ENCODE data around the gene SLC30A3. TPM values are rescaled to one million over a fixed set of nuclear protein-coding genes. Genes with fewer than 3 reads are reported as not detected.

Gene SLC30A3
- total and polyA plus RNA-seq, 2 of the 13 experiments (the other 11 are each of a cell fraction or from before 2014, with no cell fraction given), result 0.38 to 0.79 TPM

DNA sequence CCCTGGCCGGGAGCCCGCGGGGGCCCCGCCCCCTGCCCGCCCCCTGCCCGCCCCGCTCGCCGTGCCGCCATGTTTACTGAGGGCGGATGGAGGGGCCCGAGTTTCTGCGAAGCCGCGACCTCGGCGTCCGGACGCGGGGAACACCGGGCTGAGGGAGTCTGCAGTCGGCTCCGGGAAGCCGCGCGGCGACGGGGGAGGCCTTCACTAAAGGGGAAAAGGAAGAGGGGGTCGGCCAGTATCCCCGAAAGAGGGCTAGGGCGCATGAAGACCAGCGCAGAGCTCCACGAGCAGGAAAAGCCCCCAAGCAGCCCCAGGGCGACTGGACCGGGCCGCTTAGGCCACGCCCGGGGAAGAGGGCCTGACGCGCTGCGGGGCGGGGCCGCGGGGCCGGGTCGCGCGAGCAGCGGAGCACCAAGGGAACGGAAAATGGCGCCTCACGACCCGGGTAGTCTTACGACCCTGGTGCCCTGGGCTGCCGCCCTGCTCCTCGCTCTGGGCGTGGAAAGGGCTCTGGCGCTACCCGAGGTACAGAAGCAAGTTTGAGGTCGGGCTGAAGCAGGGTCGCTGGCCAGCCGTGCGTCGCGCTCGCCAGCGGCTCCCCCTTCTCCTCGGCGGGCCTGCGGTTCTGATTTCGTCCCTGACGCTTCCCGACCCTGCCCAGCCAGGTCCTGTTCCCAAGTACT, 50.8 kb downstream of the SLC30A3 start, which contains the start of the genes ATRAID and SLC5A6 (continued):
- 0 out of 2 replicates have a peak, but pooled peaks have one; percentile 45 for TF ChIP-seq ZBTB7B (CRISPR knock-in tag; IDR thresholded peaks at IDR 0.05)
- peak; percentile 68 for TF ChIP-seq RXRB (CRISPR knock-in tag; IDR thresholded peaks at IDR 0.05; ENCODE audit: borderline replicate concordance)
- no peak for TF ChIP-seq ZNF484 (CRISPR knock-in tag; IDR thresholded peaks at IDR 0.05; ENCODE audit: borderline replicate concordance, low read depth)
- TF ChIP-seq ZFY (CRISPR knock-in tag; IDR thresholded peaks at IDR 0.05), result peak; percentile 98
- no peak for TF ChIP-seq ATF1 (CRISPR knock-in tag; IDR thresholded peaks at IDR 0.05)
- TF ChIP-seq GTF3A (CRISPR knock-in tag; conservative IDR thresholded peaks at IDR 0.05), result 0 out of 2 replicates have a peak, but pooled peaks have one; percentile 32
- no peak; the same call in 1 of the 2 replicates for TF ChIP-seq KDM6A (CRISPR knock-in tag; IDR thresholded peaks at IDR 0.05; ENCODE audit: low read depth)
- TF ChIP-seq ZNF350 (CRISPR knock-in tag; IDR thresholded peaks at IDR 0.05; ENCODE audit: borderline replicate concordance, low read depth), result peak; percentile 87
- TF ChIP-seq, protein P1, sequence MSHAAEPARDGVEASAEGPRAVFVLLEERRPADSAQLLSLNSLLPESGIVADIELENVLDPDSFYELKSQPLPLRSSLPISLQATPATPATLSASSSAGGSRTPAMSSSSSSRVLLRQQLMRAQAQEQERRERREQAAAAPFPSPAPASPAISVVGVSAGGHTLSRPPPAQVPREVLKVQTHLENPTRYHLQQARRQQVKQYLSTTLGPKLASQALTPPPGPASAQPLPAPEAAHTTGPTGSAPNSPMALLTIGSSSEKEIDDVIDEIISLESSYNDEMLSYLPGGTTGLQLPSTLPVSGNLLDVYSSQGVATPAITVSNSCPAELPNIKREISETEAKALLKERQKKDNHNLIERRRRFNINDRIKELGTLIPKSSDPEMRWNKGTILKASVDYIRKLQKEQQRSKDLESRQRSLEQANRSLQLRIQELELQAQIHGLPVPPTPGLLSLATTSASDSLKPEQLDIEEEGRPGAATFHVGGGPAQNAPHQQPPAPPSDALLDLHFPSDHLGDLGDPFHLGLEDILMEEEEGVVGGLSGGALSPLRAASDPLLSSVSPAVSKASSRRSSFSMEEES (CRISPR knock-in tag; IDR thresholded peaks at IDR 0.05), result peak; percentile 64
- TF ChIP-seq ZNF552 (CRISPR knock-in tag; IDR thresholded peaks at IDR 0.05; ENCODE audit: borderline replicate concordance), result peak; percentile 77; the same call in 1 of the 2 replicates
- no peak for TF ChIP-seq SMARCE1 (IDR thresholded peaks at IDR 0.05; ENCODE audit: borderline replicate concordance)
- no peak for TF ChIP-seq MTA3 (CRISPR knock-in tag; IDR thresholded peaks at IDR 0.05)
- TF ChIP-seq MLLT10 (CRISPR knock-in tag; IDR thresholded peaks at IDR 0.05), result no peak
- TF ChIP-seq ELF3 (CRISPR knock-in tag; IDR thresholded peaks at IDR 0.05), result no peak; the same call in 1 of the 2 replicates
- TF ChIP-seq, protein P2, sequence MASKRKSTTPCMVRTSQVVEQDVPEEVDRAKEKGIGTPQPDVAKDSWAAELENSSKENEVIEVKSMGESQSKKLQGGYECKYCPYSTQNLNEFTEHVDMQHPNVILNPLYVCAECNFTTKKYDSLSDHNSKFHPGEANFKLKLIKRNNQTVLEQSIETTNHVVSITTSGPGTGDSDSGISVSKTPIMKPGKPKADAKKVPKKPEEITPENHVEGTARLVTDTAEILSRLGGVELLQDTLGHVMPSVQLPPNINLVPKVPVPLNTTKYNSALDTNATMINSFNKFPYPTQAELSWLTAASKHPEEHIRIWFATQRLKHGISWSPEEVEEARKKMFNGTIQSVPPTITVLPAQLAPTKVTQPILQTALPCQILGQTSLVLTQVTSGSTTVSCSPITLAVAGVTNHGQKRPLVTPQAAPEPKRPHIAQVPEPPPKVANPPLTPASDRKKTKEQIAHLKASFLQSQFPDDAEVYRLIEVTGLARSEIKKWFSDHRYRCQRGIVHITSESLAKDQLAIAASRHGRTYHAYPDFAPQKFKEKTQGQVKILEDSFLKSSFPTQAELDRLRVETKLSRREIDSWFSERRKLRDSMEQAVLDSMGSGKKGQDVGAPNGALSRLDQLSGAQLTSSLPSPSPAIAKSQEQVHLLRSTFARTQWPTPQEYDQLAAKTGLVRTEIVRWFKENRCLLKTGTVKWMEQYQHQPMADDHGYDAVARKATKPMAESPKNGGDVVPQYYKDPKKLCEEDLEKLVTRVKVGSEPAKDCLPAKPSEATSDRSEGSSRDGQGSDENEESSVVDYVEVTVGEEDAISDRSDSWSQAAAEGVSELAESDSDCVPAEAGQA (IDR thresholded peaks at IDR 0.05; ENCODE audit: low read depth), result peak; percentile 81
- TF ChIP-seq, protein P2 (CRISPR knock-in tag; IDR thresholded peaks at IDR 0.05; ENCODE audit: borderline replicate concordance), result no peak; the same call in none of the 2 replicates
- TF ChIP-seq, protein P3, sequence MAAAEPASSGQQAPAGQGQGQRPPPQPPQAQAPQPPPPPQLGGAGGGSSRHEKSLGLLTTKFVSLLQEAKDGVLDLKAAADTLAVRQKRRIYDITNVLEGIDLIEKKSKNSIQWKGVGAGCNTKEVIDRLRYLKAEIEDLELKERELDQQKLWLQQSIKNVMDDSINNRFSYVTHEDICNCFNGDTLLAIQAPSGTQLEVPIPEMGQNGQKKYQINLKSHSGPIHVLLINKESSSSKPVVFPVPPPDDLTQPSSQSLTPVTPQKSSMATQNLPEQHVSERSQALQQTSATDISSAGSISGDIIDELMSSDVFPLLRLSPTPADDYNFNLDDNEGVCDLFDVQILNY (CRISPR knock-in tag; conservative IDR thresholded peaks at IDR 0.05), result peak; percentile 81
- TF ChIP-seq TARDBP (CRISPR knock-in tag; IDR thresholded peaks at IDR 0.05), result peak; percentile 13; the same call in 1 of the 2 replicates
- no peak for TF ChIP-seq MAFK (conservative IDR thresholded peaks at IDR 0.05 in 1 of 2, IDR thresholded peaks at IDR 0.05 in 1 of 2; ENCODE audit: low read length in 2 of 2)
- TF ChIP-seq KLF11 (CRISPR knock-in tag; IDR thresholded peaks at IDR 0.05), result no peak; the same call in 1 of the 2 replicates
- TF ChIP-seq, protein P4, sequence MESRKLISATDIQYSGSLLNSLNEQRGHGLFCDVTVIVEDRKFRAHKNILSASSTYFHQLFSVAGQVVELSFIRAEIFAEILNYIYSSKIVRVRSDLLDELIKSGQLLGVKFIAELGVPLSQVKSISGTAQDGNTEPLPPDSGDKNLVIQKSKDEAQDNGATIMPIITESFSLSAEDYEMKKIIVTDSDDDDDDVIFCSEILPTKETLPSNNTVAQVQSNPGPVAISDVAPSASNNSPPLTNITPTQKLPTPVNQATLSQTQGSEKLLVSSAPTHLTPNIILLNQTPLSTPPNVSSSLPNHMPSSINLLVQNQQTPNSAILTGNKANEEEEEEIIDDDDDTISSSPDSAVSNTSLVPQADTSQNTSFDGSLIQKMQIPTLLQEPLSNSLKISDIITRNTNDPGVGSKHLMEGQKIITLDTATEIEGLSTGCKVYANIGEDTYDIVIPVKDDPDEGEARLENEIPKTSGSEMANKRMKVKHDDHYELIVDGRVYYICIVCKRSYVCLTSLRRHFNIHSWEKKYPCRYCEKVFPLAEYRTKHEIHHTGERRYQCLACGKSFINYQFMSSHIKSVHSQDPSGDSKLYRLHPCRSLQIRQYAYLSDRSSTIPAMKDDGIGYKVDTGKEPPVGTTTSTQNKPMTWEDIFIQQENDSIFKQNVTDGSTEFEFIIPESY (CRISPR knock-in tag; IDR thresholded peaks at IDR 0.05), result peak; percentile 28; the same call in 1 of the 2 replicates
